Measurements from ENCODE around the gene KCNN1. TPM values are rescaled to one million over a fixed set of nuclear protein-coding genes. Genes with fewer than 3 reads are reported as not detected.

Gene KCNN1
- total and polyA plus RNA-seq, 9 of the 15 experiments (the other 6 are each of a cell fraction or from before 2014, with no cell fraction given) = 0.01 to 6.2 (median 0.72) TPM

DNA sequence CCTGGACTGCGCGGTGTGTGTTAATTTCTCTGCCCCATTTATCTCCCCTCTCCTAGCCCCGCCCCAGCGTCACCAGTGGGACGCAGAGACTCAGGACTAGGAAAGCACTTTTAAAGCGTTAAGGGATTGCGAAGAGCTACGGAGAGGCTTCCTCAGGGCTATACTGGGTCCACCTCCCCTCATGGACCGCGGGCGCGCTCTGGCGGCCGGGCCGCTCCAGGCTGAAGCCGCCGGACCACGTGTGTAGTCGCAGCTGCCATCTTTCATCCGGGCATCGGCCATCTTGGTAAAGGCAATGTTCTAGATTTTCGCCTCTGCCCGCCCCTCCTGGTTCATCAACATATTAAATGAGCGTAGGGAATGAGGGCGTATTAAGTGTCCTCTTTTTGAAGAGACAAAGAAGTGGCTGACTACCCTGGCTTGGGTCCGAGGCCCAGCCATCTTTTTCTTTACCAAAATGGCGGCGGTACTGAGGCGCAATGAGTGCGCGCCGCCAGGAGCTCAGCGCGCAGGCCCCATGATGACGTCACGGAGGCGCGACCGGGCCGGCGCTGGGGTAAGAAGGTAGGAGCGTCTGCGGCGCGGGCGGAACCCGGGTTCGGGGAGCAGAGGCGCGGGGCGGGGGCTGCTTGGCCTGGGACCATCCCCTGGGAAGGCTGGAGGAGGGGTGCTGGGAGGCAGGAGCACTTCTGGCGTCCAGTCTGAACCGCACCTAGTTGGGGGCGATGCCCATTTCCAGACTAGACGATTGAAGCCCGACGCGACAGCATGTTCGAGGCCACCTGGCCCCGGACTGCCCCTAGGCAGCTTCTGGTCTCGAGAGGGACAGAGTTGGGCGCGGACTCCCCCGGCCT, 34.2 kb upstream of the KCNN1 start, which contains the start of gene CCDC124 (continued):
- TF ChIP-seq CBX8 (IDR thresholded peaks at IDR 0.05; ENCODE audit: borderline replicate concordance, extremely low read depth, low read depth, low read length, poor library complexity, severe bottlenecking) (no peak), FOS (IDR thresholded peaks at IDR 0.05; ENCODE audit: extremely low read depth, insufficient read length) (no peak), TCF7 (IDR thresholded peaks at IDR 0.05; ENCODE audit: borderline replicate concordance) (no peak), ZNF408 (CRISPR knock-in tag; IDR thresholded peaks at IDR 0.05; ENCODE audit: low read depth) (no peak), COPS2 (conservative IDR thresholded peaks at IDR 0.05) (no peak), SRSF7 (optimal IDR thresholded peaks at IDR 0.05; ENCODE audit: low read depth, low read length) (no peak), ZNF707 (CRISPR knock-in tag; conservative IDR thresholded peaks at IDR 0.05) (0 out of 2 replicates have a peak, but pooled peaks have one; percentile 39), HSF4 (CRISPR knock-in tag; IDR thresholded peaks at IDR 0.05; ENCODE audit: borderline replicate concordance) (no peak), ZNF384 (IDR thresholded peaks at IDR 0.05; ENCODE audit: low read depth, low read length) (peak; percentile 89), FOSL1 (tag; conservative IDR thresholded peaks at IDR 0.05) (peak; percentile 83), PCBP1 (IDR thresholded peaks at IDR 0.05; ENCODE audit: low read depth, low read length, poor library complexity, severe bottlenecking) (peak; percentile 84), ZBTB1 (CRISPR knock-in tag; IDR thresholded peaks at IDR 0.05; ENCODE audit: borderline replicate concordance, low read depth) (no peak; the same call in 1 of the 2 replicates), RUNX1 (IDR thresholded peaks at IDR 0.05; ENCODE audit: low read depth) (no peak), DMBX1 (CRISPR knock-in tag; IDR thresholded peaks at IDR 0.05; ENCODE audit: borderline replicate concordance) (peak; percentile 96), FOXJ2 (tag; IDR thresholded peaks at IDR 0.05) (peak; percentile 73; the same call in 1 of the 2 replicates), ARNT (IDR thresholded peaks at IDR 0.05) (peak in 1 of 2 experiments; percentile 65; a peak in 1 of 4 replicates), SP2 (IDR thresholded peaks at IDR 0.05; ENCODE audit: extremely low read depth, low read depth, low read length, poor library complexity, severe bottlenecking) (no peak), ZBTB7A (IDR thresholded peaks at IDR 0.05; ENCODE audit: borderline replicate concordance, control insufficient read depth, low read depth, low read length) (peak; percentile 44; the same call in 1 of the 2 replicates), PHB (CRISPR knock-in tag; IDR thresholded peaks at IDR 0.05) (no peak), NFATC3 (IDR thresholded peaks at IDR 0.05) (no peak), MCM3 (IDR thresholded peaks at IDR 0.05) (no peak), POLR2AphosphoS2 (IDR thresholded peaks at IDR 0.05; ENCODE audit: low read length) (no peak), IRF2 (CRISPR knock-in tag; IDR thresholded peaks at IDR 0.05) (no peak), ZFP30 (CRISPR knock-in tag; IDR thresholded peaks at IDR 0.05; ENCODE audit: borderline replicate concordance) (no peak), TEAD4 (IDR thresholded peaks at IDR 0.05; ENCODE audit: low read length) (peak; percentile 54; the same call in 1 of the 2 replicates), TEAD4 (CRISPR knock-in tag; IDR thresholded peaks at IDR 0.05; ENCODE audit: borderline replicate concordance) (no peak)
- TF ChIP-seq, protein P1, sequence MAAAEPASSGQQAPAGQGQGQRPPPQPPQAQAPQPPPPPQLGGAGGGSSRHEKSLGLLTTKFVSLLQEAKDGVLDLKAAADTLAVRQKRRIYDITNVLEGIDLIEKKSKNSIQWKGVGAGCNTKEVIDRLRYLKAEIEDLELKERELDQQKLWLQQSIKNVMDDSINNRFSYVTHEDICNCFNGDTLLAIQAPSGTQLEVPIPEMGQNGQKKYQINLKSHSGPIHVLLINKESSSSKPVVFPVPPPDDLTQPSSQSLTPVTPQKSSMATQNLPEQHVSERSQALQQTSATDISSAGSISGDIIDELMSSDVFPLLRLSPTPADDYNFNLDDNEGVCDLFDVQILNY (CRISPR knock-in tag; IDR thresholded peaks at IDR 0.05) = no peak
- TF ChIP-seq, protein P2, sequence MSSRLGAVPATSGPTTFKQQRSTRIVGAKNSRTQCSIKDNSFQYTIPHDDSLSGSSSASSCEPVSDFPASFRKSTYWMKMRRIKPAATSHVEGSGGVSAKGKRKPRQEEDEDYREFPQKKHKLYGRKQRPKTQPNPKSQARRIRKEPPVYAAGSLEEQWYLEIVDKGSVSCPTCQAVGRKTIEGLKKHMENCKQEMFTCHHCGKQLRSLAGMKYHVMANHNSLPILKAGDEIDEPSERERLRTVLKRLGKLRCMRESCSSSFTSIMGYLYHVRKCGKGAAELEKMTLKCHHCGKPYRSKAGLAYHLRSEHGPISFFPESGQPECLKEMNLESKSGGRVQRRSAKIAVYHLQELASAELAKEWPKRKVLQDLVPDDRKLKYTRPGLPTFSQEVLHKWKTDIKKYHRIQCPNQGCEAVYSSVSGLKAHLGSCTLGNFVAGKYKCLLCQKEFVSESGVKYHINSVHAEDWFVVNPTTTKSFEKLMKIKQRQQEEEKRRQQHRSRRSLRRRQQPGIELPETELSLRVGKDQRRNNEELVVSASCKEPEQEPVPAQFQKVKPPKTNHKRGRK (tag; IDR thresholded peaks at IDR 0.05) = no peak

Data from K562 (cell line).